Bronchial epithelial cell (primary cell): Measurements from ENCODE around the gene FAM118B. TPM values are rescaled to one million over a fixed set of nuclear protein-coding genes. Genes with fewer than 3 reads are reported as not detected.

Experiments
- DNase-seq: peaks from one replicate; pipeline ENCODE4 v3.0.0-alpha.2; 2010; ENCODE audit warnings: low read depth
- FAIRE-seq: peaks from 2 replicates; lab custom pipeline; 2011; peaks lifted over from hg19 to GRCh38; lab: Jason Lieb, UNC
- H3K27me3 ChIP-seq: 2 replicates; pipeline ENCODE4 v1.5.1; 2011; ENCODE audit warnings: low read length; ENCODE audit not compliant: control insufficient read depth, insufficient read depth
- H3K36me3 ChIP-seq: 2 replicates; pipeline ENCODE4 v1.5.1; 2011; ENCODE audit warnings: low read length; ENCODE audit not compliant: control insufficient read depth, insufficient read depth
- H3K4me3 ChIP-seq: 2 replicates; pipeline ENCODE4 v1.5.1; 2011; ENCODE audit warnings: mild to moderate bottlenecking, low read depth, low read length, control low read depth
- total RNA-seq: library from RNA; depleted of rRNA; stranded (reverse); fragments of >200 nt; gene quantifications from 2 replicates; pipeline ENCODE4 v1.2.1, GENCODE V29; 2014
- TF ChIP-seq, protein P1 (sequence below): IDR thresholded peaks from 2 replicates; pipeline ENCODE4 v1.5.1; 2011; ENCODE audit warnings: mild to moderate bottlenecking, moderate library complexity, low read length, control low read depth, inconsistent platforms; ENCODE audit not compliant: insufficient read depth, severe bottlenecking

FAM118B gene
- total RNA-seq, 1 donor from 2014 or later = 15.8 TPM

DNA sequence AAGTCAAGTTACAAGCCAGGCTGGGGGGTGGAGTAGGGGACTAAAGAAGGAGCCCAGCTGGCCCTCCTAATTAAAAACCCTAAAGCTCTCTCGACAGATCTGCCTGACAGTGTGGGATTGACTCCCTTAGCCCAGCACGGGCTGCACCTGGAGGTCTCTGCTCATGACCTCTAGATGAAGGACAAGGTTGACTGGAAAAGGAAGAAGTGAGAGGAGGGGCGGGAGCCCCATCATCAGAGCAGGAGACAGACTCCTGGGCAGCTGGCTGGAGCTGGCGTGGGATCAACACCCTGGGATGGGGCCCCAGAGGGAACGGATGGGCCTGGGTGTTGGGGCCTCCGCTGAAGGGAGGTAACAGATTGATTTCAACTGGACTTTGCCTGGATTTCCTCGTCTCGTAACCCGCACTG, 46.3 kb upstream of the FAM118B start:
- FAIRE-seq (no peak), DNase-seq (no peak)
- Histone ChIP-seq H3K4me3 (no peak overlapping the region), H3K36me3 (no peaks in the 10 kb centered on the region), H3K27me3 (no peaks in the 10 kb centered on the region)
- TF ChIP-seq, protein P1, sequence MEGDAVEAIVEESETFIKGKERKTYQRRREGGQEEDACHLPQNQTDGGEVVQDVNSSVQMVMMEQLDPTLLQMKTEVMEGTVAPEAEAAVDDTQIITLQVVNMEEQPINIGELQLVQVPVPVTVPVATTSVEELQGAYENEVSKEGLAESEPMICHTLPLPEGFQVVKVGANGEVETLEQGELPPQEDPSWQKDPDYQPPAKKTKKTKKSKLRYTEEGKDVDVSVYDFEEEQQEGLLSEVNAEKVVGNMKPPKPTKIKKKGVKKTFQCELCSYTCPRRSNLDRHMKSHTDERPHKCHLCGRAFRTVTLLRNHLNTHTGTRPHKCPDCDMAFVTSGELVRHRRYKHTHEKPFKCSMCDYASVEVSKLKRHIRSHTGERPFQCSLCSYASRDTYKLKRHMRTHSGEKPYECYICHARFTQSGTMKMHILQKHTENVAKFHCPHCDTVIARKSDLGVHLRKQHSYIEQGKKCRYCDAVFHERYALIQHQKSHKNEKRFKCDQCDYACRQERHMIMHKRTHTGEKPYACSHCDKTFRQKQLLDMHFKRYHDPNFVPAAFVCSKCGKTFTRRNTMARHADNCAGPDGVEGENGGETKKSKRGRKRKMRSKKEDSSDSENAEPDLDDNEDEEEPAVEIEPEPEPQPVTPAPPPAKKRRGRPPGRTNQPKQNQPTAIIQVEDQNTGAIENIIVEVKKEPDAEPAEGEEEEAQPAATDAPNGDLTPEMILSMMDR = no peak

DNA sequence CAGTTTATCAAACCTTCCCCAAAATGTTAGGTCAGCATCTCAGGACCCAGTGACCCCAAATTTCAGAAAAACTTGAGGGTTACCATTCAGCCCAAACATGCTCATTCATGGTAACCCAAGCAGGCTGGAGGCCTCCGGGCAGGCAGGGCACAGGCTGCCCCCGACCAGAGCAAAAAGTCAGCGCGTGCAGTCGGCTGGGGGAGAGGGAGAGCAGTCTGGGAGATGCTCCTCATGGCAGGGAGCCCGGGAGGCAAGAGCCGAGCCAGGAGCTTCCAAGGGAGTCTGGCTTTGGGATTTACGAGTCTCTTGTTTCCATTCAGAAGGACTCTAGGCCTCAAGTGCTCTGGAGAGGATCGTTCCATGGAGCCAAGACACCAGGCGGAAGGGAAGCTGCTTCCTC, 45.8 kb upstream of the FAM118B start:
- Histone ChIP-seq H3K27me3 (no peaks in the 10 kb centered on the region), H3K4me3 (no peak overlapping the region), H3K36me3 (no peaks in the 10 kb centered on the region)
- DNase-seq = no peak
- TF ChIP-seq, protein P1 = no peak
- FAIRE-seq = no peak

DNA sequence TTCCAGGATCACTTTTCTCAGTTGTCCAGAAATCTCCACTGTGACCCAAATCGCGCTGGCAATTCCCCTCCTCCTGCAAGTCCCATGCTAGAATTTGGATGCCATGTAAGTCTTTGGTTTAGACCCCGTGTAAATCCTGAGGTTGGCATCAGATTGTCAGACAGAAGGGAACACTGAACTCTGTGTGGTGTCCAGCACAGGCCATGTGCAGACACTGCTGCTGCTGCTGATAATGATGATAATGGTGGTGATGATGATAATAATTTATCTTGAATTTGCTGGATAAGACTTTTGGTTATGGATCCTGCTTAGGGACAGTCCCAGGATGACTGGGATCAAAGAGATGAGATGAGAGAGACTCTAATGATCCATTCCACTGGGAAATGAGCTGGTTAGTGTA, 45.2 kb upstream of the FAM118B start:
- peak; percentile 7 for FAIRE-seq
- TF ChIP-seq, protein P1 = no peak
- Histone ChIP-seq H3K27me3 (no peaks in the 10 kb centered on the region), H3K4me3 (no peak overlapping the region), H3K36me3 (no peaks in the 10 kb centered on the region)
- no peak for DNase-seq

DNA sequence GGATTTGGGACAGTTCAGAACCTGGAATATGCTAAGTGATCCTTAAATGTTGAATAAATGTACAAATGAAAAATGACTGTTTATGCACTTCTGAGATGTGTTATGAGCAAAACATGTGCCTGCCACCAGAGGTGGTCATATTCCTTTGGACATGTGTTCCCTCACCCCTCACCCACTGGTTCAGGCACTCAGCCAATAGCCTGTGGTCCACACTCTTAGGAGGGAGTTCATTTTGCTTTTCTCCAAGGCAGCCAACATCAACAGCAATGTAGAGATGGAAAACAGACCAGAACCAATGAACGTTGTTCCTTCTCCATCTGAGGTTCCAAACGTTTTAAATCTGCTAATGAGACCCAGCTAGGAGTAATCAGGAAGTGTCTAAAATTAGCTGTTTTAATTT, 44.1 kb upstream of the FAM118B start:
- FAIRE-seq (peak; percentile 52), DNase-seq (no peak)
- no peaks in the 10 kb centered on the region for H3K36me3 ChIP-seq
- no peaks in the 10 kb centered on the region for H3K27me3 ChIP-seq
- TF ChIP-seq, protein P1 = no peak
- no peak overlapping the region for H3K4me3 ChIP-seq

DNA sequence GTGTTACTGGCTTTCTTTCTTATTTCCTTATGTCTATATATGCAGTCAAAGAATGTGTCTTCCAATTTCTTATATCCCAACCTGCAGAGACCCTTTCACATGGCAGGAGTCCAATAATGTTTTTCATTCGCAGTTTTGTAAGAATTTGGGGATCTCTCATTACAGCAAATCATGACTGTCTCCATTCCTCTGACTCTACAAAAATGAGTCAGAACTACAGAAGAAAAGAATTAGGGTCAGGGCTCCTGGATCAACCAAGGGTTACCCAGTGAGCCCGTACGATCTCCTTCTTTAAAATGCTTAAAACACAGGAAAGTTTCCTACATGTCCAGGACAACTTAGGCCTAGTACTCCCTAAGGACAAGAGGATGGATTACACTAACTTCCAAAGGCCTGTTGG, 42.3 kb upstream of the FAM118B start:
- no peaks in the 10 kb centered on the region for H3K27me3 ChIP-seq
- DNase-seq (no peak), FAIRE-seq (no peak)
- H3K36me3 ChIP-seq = no peaks in the 10 kb centered on the region
- TF ChIP-seq, protein P1 = no peak
- no peak overlapping the region for H3K4me3 ChIP-seq

DNA sequence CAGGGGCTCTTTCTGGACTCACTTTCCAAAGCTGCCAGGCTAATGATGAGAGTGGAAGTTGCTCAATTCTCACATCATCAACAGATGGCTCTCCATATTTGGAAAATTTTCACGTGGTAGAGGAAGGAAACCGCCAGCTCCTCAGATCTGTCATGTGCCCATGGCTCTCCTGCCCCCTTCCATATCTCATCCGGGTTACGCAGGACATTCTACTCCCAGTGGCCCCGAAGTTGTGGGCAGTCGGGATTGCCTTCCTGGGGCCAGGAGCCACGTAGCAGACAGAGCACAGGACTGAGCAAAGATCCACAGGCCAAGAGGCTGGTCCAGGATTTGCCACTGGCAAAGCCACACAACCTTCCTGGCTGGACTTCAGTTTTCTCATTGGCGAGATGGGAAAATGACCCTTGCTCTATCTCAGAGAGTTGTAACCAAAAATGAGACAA, 39.0 kb upstream of the FAM118B start:
- FAIRE-seq (no peak), DNase-seq (no peak)
- Histone ChIP-seq H3K27me3 (no peaks in the 10 kb centered on the region), H3K4me3 (no peak overlapping the region), H3K36me3 (no peaks in the 10 kb centered on the region)
- TF ChIP-seq, protein P1 = no peak
